Heart left ventricle (tissue), 16 donors: ENCODE measurements around the gene CCBE1. TPM values are rescaled to one million over a fixed set of nuclear protein-coding genes. Genes with fewer than 3 reads are reported as not detected.

Experiments
- ATAC-seq, 4 donors: fragments of 200-7000 bp; cut with Tn5 transposase; one replicate each; pipeline ENCODE4 v1.9.1; 2020 to 2022; ENCODE audit warnings: moderate library complexity in 4 of 4, mild to moderate bottlenecking in 3 of 4, moderate number of reproducible peaks in 1 of 4
- DNase-seq, 5 donors: peaks; one replicate each; pipeline ENCODE4 v3.0.0-alpha.2; 2020
- H3K27ac ChIP-seq, 12 donors: fragments of 200-600 bp; sonication (generic) in 4 of 12; one replicate each; pipeline versions ENCODE4 v1.5.0 to v1.8.0; 2016 to 2022; ENCODE audit warnings: mild to moderate bottlenecking in 2 of 12
- H3K27me3 ChIP-seq, 9 donors: fragments of 200-600 bp; sonication (generic) in 2 of 9; one replicate each; pipeline versions ENCODE4 v1.5.1 to v1.8.0; 2016 to 2022; ENCODE audit warnings: mild to moderate bottlenecking in 3 of 9
- H3K36me3 ChIP-seq, 9 donors: fragments of 200-600 bp; sonication (generic) in 2 of 9; one replicate each; pipeline versions ENCODE4 v1.5.0 to v1.8.0; 2018 to 2022; ENCODE audit warnings: mild to moderate bottlenecking in 2 of 9
- H3K4me1 ChIP-seq, 12 donors: fragments of 200-600 bp; sonication (generic) in 4 of 12; one replicate each; pipeline versions ENCODE4 v1.5.0 to v1.8.0; 2016 to 2022; ENCODE audit warnings: mild to moderate bottlenecking in 3 of 12
- H3K4me3 ChIP-seq, 12 donors: fragments of 200-600 bp; sonication (generic) in 4 of 12; one replicate each; pipeline versions ENCODE4 v1.5.0 to v1.8.0; 2017 to 2022; ENCODE audit warnings: mild to moderate bottlenecking in 9 of 12, moderate library complexity in 4 of 12
- H3K9me3 ChIP-seq, 12 donors: fragments of 200-600 bp; sonication (generic) in 4 of 12; one replicate each; pipeline versions ENCODE4 v1.5.0 to v1.8.0; 2016 to 2022; ENCODE audit warnings: mild to moderate bottlenecking in 1 of 12
- CTCF ChIP-seq, 12 donors: fragments of 200-600 bp; sonication (generic) in 4 of 12; IDR thresholded peaks; one replicate each; pipeline versions ENCODE4 v1.5.0 to v1.8.0; 2018 to 2022; ENCODE audit warnings: antibody characterized with exemption in 12 of 12, mild to moderate bottlenecking in 5 of 12
- POLR2A ChIP-seq, 2 donors: fragments of 450-650 bp; IDR thresholded peaks; one replicate each; pipeline ENCODE4 v1.6.1; 2017; ENCODE audit warnings: antibody characterized with exemption in 2 of 2, mild to moderate bottlenecking in 2 of 2, moderate library complexity in 2 of 2
- WGBS, 4 donors: extraction: QIAGEN DNeasy Blood & Tissue Kit in 2 of 4; methylation state at CpG; one replicate each; pipeline versions ENCODE4 v1.1.5 to v1.1.7; 2013 to 2018; 5-methylcytosine and 5-hydroxymethylcytosine counted together
- intact Hi-C, 10 donors: fragments of 100-400 bp; cut with DNase I; formaldehyde crosslinking; loops; one replicate each; pipeline versions ENCODE4 v1.11.1 to v1.14.2; 2022
- polyA plus RNA-seq, 2 donors: library from polyadenylated mRNA; stranded (reverse); fragments of 200-250 nt; gene quantifications; one replicate each; pipeline ENCODE4 v1.2.3, GENCODE V29; 2013
- total RNA-seq, 9 donors: library from RNA; depleted of rRNA in 2 of 9; stranded (reverse); fragments of >200 nt in 2 of 9; fragmentation: NEBNext Ultra II Directional in 3 of 9; extraction: Animal tissue kit (Norgen Biotek cat#: 25700) in 3 of 9; gene quantifications; one replicate each; pipeline versions ENCODE4 v1.1.0 to v1.2.4, GENCODE V29; 2016 to 2023
- donor health status: ischemic (EF 13 %, LVEDD 7.1; RV severe dilation, severe dysfunction).
- donor health status: healthy with polysubstance abuse.
- donor health status: DM: no; HTN: yes; CAD: no.
- donor health status: DM: no; HTN: no; CAD: no.
- donor health status: ischemic (EF 25% LVEDD 6.9; RV normal size, moderate dysfunction).
- donor health status: ischemic (EF 25% LVEDD 5.7; RV mildly dilated, moderate dysfunction).
- donor health status: healthy.
- donor health status: DM: yes; HTN: yes; CAD: no.
- donor health status: ischemic (EF 35%, LVEDD 5.7; RV mildly dilated, moderate dysfunction).
- donor health status: nonischemic (EF 11% LVEDD 7.7; RV severe dilation, severe dysfunction).
- donor health status: DM: yes; HTN: yes; CAD: no.
- donor health status: PGD.
- donor health status: ischemic (EF 29% LVEDD 5.4; RV normal size, mild dysfunction).
- donor health status: nonischemic (EF 23%, LVEDD 6.1; RV moderate dilation, normal function).

CCBE1 gene
- total and polyA plus RNA-seq, 11 donors: 0.15 to 6.3 (median 0.74) TPM

GRCh38 chr18:59456657-59457056 lies 240.6 kb downstream of the CCBE1 start:
- ATAC-seq (no peak), DNase-seq (no peak)
- 76 to 87% (median 78%) methylated on average over 3 of the region's 3 CpGs for WGBS, 4 donors
- H3K9me3 ChIP-seq: no peaks in the 10 kb centered on the region
- TF ChIP-seq POLR2A (IDR thresholded peaks at IDR 0.05) (no peak), CTCF (IDR thresholded peaks at IDR 0.05) (no peak)
- peaks cover 0 to 22% (median 3%) of the 10 kb centered on the region in 12 donors for H3K4me1 ChIP-seq
- no peak overlapping the region for H3K27ac ChIP-seq
- H3K4me3 ChIP-seq: no peak overlapping the region
- intact Hi-C loops: loop anchor here in 7 of 10 donors (5.0 to 10.0 kb wide), 6 partner anchors 148 to 241 kb away; partner anchors contain the start of gene CCBE1 (in 3 of the 7)
- H3K27me3 ChIP-seq: peaks cover 0 to 10% (median 0%) of the 10 kb centered on the region in 9 donors
- H3K36me3 ChIP-seq: no peaks in the 10 kb centered on the region

GRCh38 chr18:59455728-59456276 lies 241.4 kb downstream of the CCBE1 start:
- intact Hi-C loops: loop anchor here in 7 of 10 donors (5.0 to 10.0 kb wide), 6 partner anchors 149 to 241 kb away; partner anchors contain the start of gene CCBE1 (in 3 of the 7)
- H3K27ac ChIP-seq: no peak overlapping the region
- H3K9me3 ChIP-seq: no peaks in the 10 kb centered on the region
- ATAC-seq (peak in 2 of 4 donors; percentile 19 to 25), DNase-seq (peak in 2 of 5 donors; percentile 38 to 39)
- WGBS, 4 donors: 63 to 75% (median 71%) methylated on average over 12 of the region's 12 CpGs
- H3K27me3 ChIP-seq: peaks cover 0 to 10% (median 0%) of the 10 kb centered on the region in 9 donors
- H3K36me3 ChIP-seq: no peaks in the 10 kb centered on the region
- TF ChIP-seq CTCF (IDR thresholded peaks at IDR 0.05) (no peak), POLR2A (IDR thresholded peaks at IDR 0.05) (no peak)
- H3K4me3 ChIP-seq: no peak overlapping the region
- peaks cover 0 to 22% (median 3%) of the 10 kb centered on the region in 12 donors for H3K4me1 ChIP-seq

DNA sequence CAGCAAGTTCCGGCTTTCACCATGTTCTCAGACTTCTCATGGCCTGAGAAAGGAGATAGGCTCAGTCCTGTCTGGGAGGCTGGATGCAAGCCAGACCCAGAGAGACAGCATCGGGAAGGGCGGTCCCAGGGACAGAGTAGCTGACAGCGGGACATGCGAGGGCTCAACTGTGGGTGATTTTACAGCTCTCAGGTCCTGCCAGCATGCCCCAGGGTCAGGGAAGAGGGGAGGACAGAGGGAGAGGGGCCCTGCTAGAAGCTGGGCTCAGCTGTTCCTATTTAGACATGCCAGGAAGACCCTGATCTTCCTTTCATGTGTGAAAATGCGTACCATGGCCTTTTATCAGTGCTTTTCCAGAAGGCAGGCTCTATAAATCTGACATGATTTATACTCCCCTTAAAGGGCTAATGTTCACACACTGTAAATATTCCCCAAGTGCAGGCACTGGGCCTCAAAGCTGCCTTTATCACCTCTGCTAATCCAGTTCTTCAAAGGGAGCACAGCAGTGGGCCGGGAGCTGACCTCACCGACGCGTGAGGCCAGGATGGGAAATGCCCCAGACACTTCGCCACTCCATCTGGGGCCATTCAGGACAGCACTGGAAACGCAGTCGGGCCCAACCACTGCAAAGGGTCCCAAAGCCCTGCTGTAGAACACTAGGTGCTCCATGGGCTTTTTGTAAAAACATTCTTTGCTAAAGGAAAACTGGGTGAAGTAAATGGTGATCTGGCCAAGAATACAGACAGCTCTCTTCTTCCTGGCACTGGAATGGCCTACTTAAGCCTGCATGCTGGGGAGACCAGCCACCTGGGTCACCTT lies 242.1 kb downstream of the CCBE1 start:
- 27 to 53% (median 36%) methylated on average over 11 to 13 of the region's 13 CpGs for WGBS, 4 donors
- intact Hi-C loops: loop anchor here in 7 of 10 donors (5.0 to 10.0 kb wide), 6 partner anchors 150 to 242 kb away; partner anchors contain the start of gene CCBE1 (in 3 of the 7)
- peak in 4 of 5 donors; percentile 25 to 70 (median 68) for DNase-seq
- H3K4me1 ChIP-seq: peaks cover 0 to 19% (median 2%) of the 10 kb centered on the region in 12 donors
- H3K27ac ChIP-seq: no peak overlapping the region
- no peak overlapping the region for H3K4me3 ChIP-seq
- no peaks in the 10 kb centered on the region for H3K9me3 ChIP-seq
- no peak for TF ChIP-seq POLR2A (IDR thresholded peaks at IDR 0.05)
- TF ChIP-seq CTCF (IDR thresholded peaks at IDR 0.05): no peak
- H3K27me3 ChIP-seq: peaks cover 0 to 10% (median 0%) of the 10 kb centered on the region in 9 donors
- peak; percentile 66 to 81 (median 76) for ATAC-seq
- no peaks in the 10 kb centered on the region for H3K36me3 ChIP-seq

GRCh38 chr18:59453468-59453961 lies 243.7 kb downstream of the CCBE1 start:
- WGBS, 4 donors: 72 to 77% (median 73%) methylated on average over 7 of the region's 7 CpGs
- intact Hi-C loops: loop anchor here in 6 of 10 donors (10.0 kb wide), 5 partner anchors 151 to 241 kb away; partner anchors contain the start of gene CCBE1 (in 1 of the 6)

More at GRCh38 chr18:59453468-59453961, 243.7 kb downstream of the CCBE1 start:
- TF ChIP-seq POLR2A (IDR thresholded peaks at IDR 0.05) (no peak), CTCF (IDR thresholded peaks at IDR 0.05) (no peak)
- Histone ChIP-seq H3K4me3 (no peak overlapping the region), H3K36me3 (no peaks in the 10 kb centered on the region), H3K4me1 (peaks cover 0 to 12% (median 0%) of the 10 kb centered on the region in 12 donors), H3K27me3 (peaks cover 0 to 5% (median 0%) of the 10 kb centered on the region in 9 donors), H3K27ac (no peak overlapping the region), H3K9me3 (no peaks in the 10 kb centered on the region)
- ATAC-seq (no peak), DNase-seq (no peak)
